Measurements from ENCODE around the gene OTOP1.
"Not testable (repeated sequence)": the region's sequence is repeated elsewhere in the genome, so short reads cannot be mapped to it uniquely, and the experiment has no call there.

The OTOP1 gene

GRCh38 chr4:4233610-4234009, 6.9 kb upstream of the OTOP1 start:
- no peak for DNase-seq (ENCODE audit: low read depth, low spot score)

GRCh38 chr4:4228356-4228668, 1.6 kb upstream of the OTOP1 start:
- DNase-seq (ENCODE audit: low read depth, low spot score): no peak

- DNase-seq (ENCODE audit: low read depth, low spot score): no peak
These were observed 1.0 kb upstream of the OTOP1 start for GRCh38 chr4:4227510-4228355.

- DNase-seq (ENCODE audit: low read depth, low spot score): no peak
These were observed 669 bp downstream of the OTOP1 start for GRCh38 chr4:4225915-4226605.

GRCh38 chr4:4217113-4217512, 9.6 kb downstream of the OTOP1 start:
- no peak for DNase-seq (ENCODE audit: low read depth, low spot score)

GRCh38 chr4:4216648-4217047, 10.1 kb downstream of the OTOP1 start:
- DNase-seq (ENCODE audit: low read depth, low spot score): no peak

- not testable (repeated sequence) for DNase-seq (ENCODE audit: low read depth, low spot score)
These were observed 13.1 kb downstream of the OTOP1 start for GRCh38 chr4:4213674-4214073.

GRCh38 chr4:4206204-4206603, 20.5 kb downstream of the OTOP1 start:
- no peak for DNase-seq (ENCODE audit: low read depth, low spot score)

- DNase-seq (ENCODE audit: low read depth, low spot score): no peak
These were observed 22.4 kb downstream of the OTOP1 start for GRCh38 chr4:4204401-4204745.

- no peak for DNase-seq (ENCODE audit: low read depth, low spot score)
These were observed 22.9 kb downstream of the OTOP1 start for GRCh38 chr4:4203688-4204400.

- DNase-seq (ENCODE audit: low read depth, low spot score): no peak
These were observed 24.2 kb downstream of the OTOP1 start for GRCh38 chr4:4202510-4202909.

- DNase-seq (ENCODE audit: low read depth, low spot score): no peak
These were observed 26.1 kb downstream of the OTOP1 start for GRCh38 chr4:4200624-4201023.

GRCh38 chr4:4195354-4195753, 31.4 kb downstream of the OTOP1 start:
- no peak for DNase-seq (ENCODE audit: low read depth, low spot score)

GRCh38 chr4:4188557-4188956, 38.2 kb downstream of the OTOP1 start:
- DNase-seq (ENCODE audit: low read depth, low spot score): not testable (repeated sequence)

GRCh38 chr4:4185528-4185927, 41.2 kb downstream of the OTOP1 start:
- DNase-seq (ENCODE audit: low read depth, low spot score): no peak

GRCh38 chr4:4182835-4183568, 43.7 kb downstream of the OTOP1 start:
- DNase-seq (ENCODE audit: low read depth, low spot score): no peak

GRCh38 chr4:4170596-4171150, 56.1 kb downstream of the OTOP1 start:
- no peak for DNase-seq (ENCODE audit: low read depth, low spot score)

GRCh38 chr4:4167981-4168780, 58.5 kb downstream of the OTOP1 start:
- DNase-seq (ENCODE audit: low read depth, low spot score): not testable (repeated sequence)

- not testable (repeated sequence) for DNase-seq (ENCODE audit: low read depth, low spot score)
These were observed 59.7 kb downstream of the OTOP1 start for GRCh38 chr4:4166986-4167385.

- not testable (repeated sequence) for DNase-seq (ENCODE audit: low read depth, low spot score)
These were observed 60.9 kb downstream of the OTOP1 start for GRCh38 chr4:4165701-4166392.
